Stomach (tissue), 9 donors: Measurements from ENCODE around the gene TFF1. TPM values are rescaled to one million over a fixed set of nuclear protein-coding genes. Genes with fewer than 3 reads are reported as not detected.
A peak's percentile ranks its signal among the peaks of the same experiment; 100 is the strongest.

Experiments used
- DNase-seq, 2 donors: peaks; one replicate each; pipeline versions ENCODE4 v3.0.0 to v3.0.0-alpha.2; 2013 to 2019
- H3K27ac ChIP-seq, 5 donors: fragments of 200-600 bp in 4 of 5; sonication (generic) in 4 of 5; one replicate each; pipeline ENCODE4 v1.5.1; 2013 to 2019; ENCODE audit warnings: mild to moderate bottlenecking in 1 of 5, moderate library complexity in 1 of 5
- H3K27me3 ChIP-seq, 3 donors: fragments of 200-600 bp; sonication (generic); one replicate each; pipeline ENCODE4 v1.5.1; 2017 to 2019; ENCODE audit warnings: mixed run types in 1 of 3
- H3K36me3 ChIP-seq, 4 donors: fragments of 200-600 bp; sonication (generic); 1 replicate in 3 of 4; 2 replicates in 1 of 4; pipeline ENCODE4 v1.5.1; 2016 to 2019
- H3K4me1 ChIP-seq, 4 donors: fragments of 200-600 bp; sonication (generic); one replicate each; pipeline ENCODE4 v1.5.1; 2016 to 2019
- H3K4me3 ChIP-seq, 4 donors: fragments of 200-600 bp; sonication (generic) in 3 of 4; one replicate each; pipeline ENCODE4 v1.5.1; 2016 to 2019; ENCODE audit warnings: mild to moderate bottlenecking in 1 of 4
- H3K9me3 ChIP-seq, 4 donors: fragments of 200-600 bp; sonication (generic); one replicate each; pipeline ENCODE4 v1.5.1; 2016 to 2019
- CTCF ChIP-seq, 7 experiments: fragments of 450-650 bp in 4 of 7; fragments of 200-600 bp in 3 of 7; sonication (generic) in 3 of 7; IDR thresholded peaks; one replicate each; pipeline ENCODE4 v1.5.1; 2016 to 2019; ENCODE audit warnings: antibody characterized with exemption in 7 of 7, control low read depth in 2 of 7, mild to moderate bottlenecking in 1 of 7
- EP300 ChIP-seq: sonication (generic); formaldehyde crosslinking; IDR thresholded peaks from one replicate; pipeline ENCODE4 v1.6.1; 2017; ENCODE audit warnings: antibody characterized with exemption
- POLR2A ChIP-seq, 4 donors: fragments of 450-650 bp; IDR thresholded peaks; one replicate each; pipeline ENCODE4 v1.6.1; 2016; ENCODE audit warnings: antibody characterized with exemption in 4 of 4, control low read depth in 2 of 4, mild to moderate bottlenecking in 1 of 4, moderate library complexity in 1 of 4
- POLR2AphosphoS5 ChIP-seq, 3 donors: sonication (generic); formaldehyde crosslinking; IDR thresholded peaks; one replicate each; pipeline ENCODE4 v1.6.1; 2016; ENCODE audit warnings: antibody characterized with exemption in 3 of 3
- WGBS, 5 donors: extraction: QIAGEN DNeasy Blood & Tissue Kit in 3 of 5; methylation state at CpG; one replicate each; pipeline versions ENCODE4 v1.1.5 to v1.1.7; 2013 to 2018; 5-methylcytosine and 5-hydroxymethylcytosine counted together
- intact Hi-C: fragments of 100-400 bp; cut with DNase I; formaldehyde crosslinking; loops from one replicate; pipeline ENCODE4 v1.15.1; 2023; ENCODE audit warnings: low total_unique reads
- polyA plus RNA-seq, 3 donors: library from polyadenylated mRNA; stranded (reverse); fragments of 200-250 nt; gene quantifications; one replicate each; pipeline ENCODE4 v1.2.3, GENCODE V29; 2013
- total RNA-seq, 5 donors: library from RNA; depleted of rRNA; stranded (reverse); fragments of >200 nt; gene quantifications; one replicate each; pipeline versions ENCODE4 v1.1.0 to v1.2.3, GENCODE V29; 2014 to 2016
- donor health status: healthy with polysubstance abuse.
- donor health status: Bipolar disorder and iron deficiency.
- donor health status: healthy.

The TFF1 gene
- total and polyA plus RNA-seq, 8 donors = 62.4 to 10,944 (median 721) TPM; not detected in 1

GRCh38 chr21:42315296-42315891, 50.9 kb downstream of the TFF1 start, which contains the start of gene TFF3:
Gene TFF3 (minus strand): TSS chr21:42315409. CDS start chr21:42315374, 35 bp downstream.
- Histone ChIP-seq H3K27me3 (peaks cover 0 to 35% (median 0%) of the 10 kb centered on the region in 3 donors), H3K4me3 (no peak within 1 kb of the TSS), H3K27ac (peak within 1 kb of the TSS in 1 of 5 donors; percentile 8), H3K9me3 (no peaks in the 10 kb centered on the region), H3K36me3 (no peaks in the 10 kb centered on the region), H3K4me1 (peaks cover 9 to 33% (median 26%) of the 10 kb centered on the region in 4 donors)
- peak; percentile 64 to 83 for DNase-seq
- TF ChIP-seq EP300 (no peak), POLR2AphosphoS5 (IDR thresholded peaks at IDR 0.05) (peak in 1 of 3 donors; percentile 20)
- intact Hi-C loops = no loop called here
- WGBS, 5 donors = 43 to 61% (median 55%) methylated on average over 9 to 15 of the region's 15 CpGs

GRCh38 chr21:42314616-42315295, 51.6 kb downstream of the TFF1 start:
- peaks cover 0 to 35% (median 0%) of the 10 kb centered on the region in 3 donors for H3K27me3 ChIP-seq
- no peak overlapping the region for H3K27ac ChIP-seq
- intact Hi-C loops = no loop called here
- peak in 1 of 2 donors; percentile 65 for DNase-seq
- TF ChIP-seq POLR2AphosphoS5 (IDR thresholded peaks at IDR 0.05) (no peak), POLR2A (IDR thresholded peaks at IDR 0.05) (no peak), EP300 (no peak), CTCF (IDR thresholded peaks at IDR 0.05) (no peak)
- WGBS, 5 donors = 59 to 69% (median 67%) methylated on average over 6 of the region's 6 CpGs
- no peak overlapping the region for H3K4me3 ChIP-seq
- no peaks in the 10 kb centered on the region for H3K9me3 ChIP-seq
- H3K36me3 ChIP-seq = no peaks in the 10 kb centered on the region
- H3K4me1 ChIP-seq = peaks cover 13 to 38% (median 31%) of the 10 kb centered on the region in 4 donors

- Histone ChIP-seq H3K27me3 (peaks cover 0 to 42% (median 3%) of the 10 kb centered on the region in 3 donors), H3K4me3 (no peak overlapping the region), H3K9me3 (no peaks in the 10 kb centered on the region), H3K27ac (no peak overlapping the region), H3K36me3 (no peaks in the 10 kb centered on the region), H3K4me1 (peaks cover 17 to 44% (median 36%) of the 10 kb centered on the region in 4 donors)
- peak; percentile 53 to 64 for DNase-seq
- WGBS, 5 donors = 22 to 49% (median 24%) methylated on average over 13 of the region's 13 CpGs
- intact Hi-C loops = no loop called here
- TF ChIP-seq EP300 (no peak), CTCF (IDR thresholded peaks at IDR 0.05) (no peak), POLR2AphosphoS5 (IDR thresholded peaks at IDR 0.05) (no peak), POLR2A (IDR thresholded peaks at IDR 0.05) (no peak)
These were observed 52.8 kb downstream of the TFF1 start for GRCh38 chr21:42313501-42313969.

- H3K4me1 ChIP-seq = peaks cover 17 to 46% (median 36%) of the 10 kb centered on the region in 4 donors
- no peaks in the 10 kb centered on the region for H3K9me3 ChIP-seq
- H3K4me3 ChIP-seq = no peak overlapping the region
- intact Hi-C loops = no loop called here
- no peak for DNase-seq
- TF ChIP-seq EP300 (no peak), CTCF (IDR thresholded peaks at IDR 0.05) (no peak), POLR2AphosphoS5 (IDR thresholded peaks at IDR 0.05) (no peak), POLR2A (IDR thresholded peaks at IDR 0.05) (no peak)
- H3K36me3 ChIP-seq = no peaks in the 10 kb centered on the region
- H3K27ac ChIP-seq = no peak overlapping the region
- WGBS, 5 donors = 72 to 81% (median 74%) methylated on average over 8 to 16 of the region's 16 CpGs
- peaks cover 0 to 42% (median 10%) of the 10 kb centered on the region in 3 donors for H3K27me3 ChIP-seq
These were observed 53.7 kb downstream of the TFF1 start for GRCh38 chr21:42312626-42313104.

Other genes with a start within 250 kb of the TFF1 start
- 10 to 100 TPM in 4 of 5 donors, 1 to 10 TPM in 1; 4.1 to 65.9 (median 31.6) TPM for gene ABCG1, start 147.4 kb downstream of the TFF1 start, total RNA-seq
- gene ABCG1, start 147.4 kb downstream of the TFF1 start, polyA plus RNA-seq = 1 to 10 TPM; 3.1 to 4.7 (median 4.2) TPM
- gene TFF3, start 51.1 kb downstream of the TFF1 start, total RNA-seq = 100 to 1,000 TPM in 2 of 5 donors, 10 to 100 TPM in 2, 1 to 10 TPM in 1; 2.0 to 488 (median 49.6) TPM
- 10 to 100 TPM in 2 of 3 donors, 1 to 10 TPM in 1; 7.1 to 27.8 (median 26.8) TPM for gene TFF3, start 51.1 kb downstream of the TFF1 start, polyA plus RNA-seq
- 1,000 to 10,000 TPM in 3 of 5 donors, 100 to 1,000 TPM in 1, 1 to 10 TPM in 1; 2.3 to 2,979 (median 1,039) TPM for gene TFF2, start 15.5 kb downstream of the TFF1 start, total RNA-seq
- 1,000 to 10,000 TPM in 2 of 3 donors, 100 to 1,000 TPM in 1; 154 to 2,390 (median 1,084) TPM for gene TFF2, start 15.5 kb downstream of the TFF1 start, polyA plus RNA-seq
- gene TMPRSS3, start 29.5 kb upstream of the TFF1 start, total RNA-seq = 10 to 100 TPM in 2 of 5 donors, 1 to 10 TPM in 1, under 1 TPM in 1, not detected in 1; 0.45 to 37.9 (median 9.7) TPM
- gene TMPRSS3, start 29.5 kb upstream of the TFF1 start, polyA plus RNA-seq = 1 to 10 TPM; 1.8 to 3.9 (median 3.7) TPM
- 1 to 10 TPM in 2 of 5 donors, under 1 TPM in 2, not detected in 1; 0.29 to 4.6 (median 1.2) TPM for gene UBASH3A, start 37.4 kb upstream of the TFF1 start, total RNA-seq
- under 1 TPM; 0.18 to 0.31 (median 0.25) TPM for gene UBASH3A, start 37.4 kb upstream of the TFF1 start, polyA plus RNA-seq
- gene RSPH1, start 129.7 kb upstream of the TFF1 start, total RNA-seq = 1 to 10 TPM in 1 of 5 donors, under 1 TPM in 3, not detected in 1; 0.37 to 8.9 (median 0.58) TPM
- gene RSPH1, start 129.7 kb upstream of the TFF1 start, polyA plus RNA-seq = 1 to 10 TPM; 1.8 to 2.9 (median 2.8) TPM
- gene SLC37A1, start 147.3 kb upstream of the TFF1 start, total RNA-seq = 10 to 100 TPM in 4 of 5 donors, 1 to 10 TPM in 1; 9.8 to 72.9 (median 23.9) TPM
- 10 to 100 TPM; 10.3 to 12.4 (median 11.3) TPM for gene SLC37A1, start 147.3 kb upstream of the TFF1 start, polyA plus RNA-seq